Bronchial epithelial cell (primary cell): Measurements from ENCODE around the gene NOP14. TPM values are rescaled to one million over a fixed set of nuclear protein-coding genes. Genes with fewer than 3 reads are reported as not detected.

Source experiments
- DNase-seq: peaks from one replicate; pipeline ENCODE4 v3.0.0-alpha.2; 2010; ENCODE audit warnings: low read depth
- FAIRE-seq: peaks from 2 replicates; lab custom pipeline; 2011; peaks lifted over from hg19 to GRCh38; lab: Jason Lieb, UNC
- H3K27me3 ChIP-seq: 2 replicates; pipeline ENCODE4 v1.5.1; 2011; ENCODE audit warnings: low read length; ENCODE audit not compliant: control insufficient read depth, insufficient read depth
- H3K36me3 ChIP-seq: 2 replicates; pipeline ENCODE4 v1.5.1; 2011; ENCODE audit warnings: low read length; ENCODE audit not compliant: control insufficient read depth, insufficient read depth
- H3K4me3 ChIP-seq: 2 replicates; pipeline ENCODE4 v1.5.1; 2011; ENCODE audit warnings: mild to moderate bottlenecking, low read depth, low read length, control low read depth
- CTCF ChIP-seq: IDR thresholded peaks from 2 replicates; pipeline ENCODE4 v1.5.1; 2011; ENCODE audit warnings: mild to moderate bottlenecking, moderate library complexity, low read length, control low read depth, inconsistent platforms; ENCODE audit not compliant: insufficient read depth, severe bottlenecking
- total RNA-seq: library from RNA; depleted of rRNA; stranded (reverse); fragments of >200 nt; gene quantifications from 2 replicates; pipeline ENCODE4 v1.2.1, GENCODE V29; 2014

Gene NOP14
- total RNA-seq, 1 donor from 2014 or later: 31.1 TPM

GRCh38 chr4:2914256-2915126 is 48.7 kb downstream of the NOP14 start:
- FAIRE-seq: no peak
- no peak for TF ChIP-seq CTCF
- peaks cover 27% of the 10 kb centered on the region for H3K36me3 ChIP-seq

GRCh38 chr4:2913168-2913567 is 50.0 kb downstream of the NOP14 start:
- Histone ChIP-seq H3K4me3 (no peak overlapping the region), H3K36me3 (peaks cover 31% of the 10 kb centered on the region)
- peak; percentile 28 for FAIRE-seq

More at GRCh38 chr4:2914256-2915126, 48.7 kb downstream of the NOP14 start:
- no peak for DNase-seq
- Histone ChIP-seq H3K4me3 (no peak overlapping the region), H3K27me3 (no peaks in the 10 kb centered on the region)

GRCh38 chr4:2911868-2912267 is 51.3 kb downstream of the NOP14 start:
- Histone ChIP-seq H3K27me3 (no peaks in the 10 kb centered on the region), H3K4me3 (no peak overlapping the region), H3K36me3 (peaks cover 33% of the 10 kb centered on the region)
- FAIRE-seq: no peak
- no peak for DNase-seq
- no peak for TF ChIP-seq CTCF

More at GRCh38 chr4:2913168-2913567, 50.0 kb downstream of the NOP14 start:
- no peak for TF ChIP-seq CTCF
- no peak for DNase-seq
- H3K27me3 ChIP-seq: no peaks in the 10 kb centered on the region

DNA sequence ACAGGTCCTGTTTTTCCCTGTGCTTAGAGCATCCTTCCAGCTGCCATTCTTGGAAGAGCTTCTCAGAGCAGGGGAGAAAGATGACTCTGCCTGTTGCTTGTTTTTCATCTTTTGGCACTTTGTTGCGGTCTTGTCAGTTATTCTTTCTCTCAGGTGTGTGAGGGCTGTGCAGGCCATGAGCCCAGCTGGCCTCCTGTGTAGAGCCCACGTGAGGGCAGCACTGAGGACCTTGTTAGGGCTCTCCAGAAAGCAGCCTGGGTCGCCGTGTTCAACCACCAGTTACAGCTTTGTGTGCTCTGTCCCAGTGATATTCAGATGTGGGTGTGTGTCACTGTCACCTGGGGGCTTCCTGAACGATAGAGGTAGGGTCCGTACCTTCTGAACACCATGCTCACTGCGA is 52.8 kb downstream of the NOP14 start:
- Histone ChIP-seq H3K36me3 (peaks cover 32% of the 10 kb centered on the region), H3K27me3 (no peaks in the 10 kb centered on the region), H3K4me3 (no peak overlapping the region)
- DNase-seq (no peak), FAIRE-seq (peak; percentile 55)
- TF ChIP-seq CTCF: peak; percentile 12

DNA sequence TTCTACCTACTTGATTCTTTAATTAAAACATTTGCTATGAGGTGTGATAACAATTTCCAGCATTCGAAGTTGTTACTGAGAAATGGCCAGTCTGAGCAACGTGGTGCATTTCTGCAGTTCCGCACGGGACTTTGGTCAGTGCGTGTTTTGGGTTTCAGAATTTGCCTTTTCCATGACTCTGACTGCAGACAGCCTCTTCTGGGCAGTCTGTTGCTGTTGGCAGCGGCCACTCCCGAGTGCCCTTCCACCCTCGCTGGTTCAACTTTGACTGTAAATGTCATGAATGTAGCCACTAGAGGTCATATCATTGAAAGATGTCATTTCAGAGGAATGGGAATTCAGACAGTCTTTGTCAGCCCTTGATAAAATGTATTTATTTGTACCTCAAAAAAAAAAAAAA is 53.6 kb downstream of the NOP14 start:
- no peak for DNase-seq
- no peak for FAIRE-seq
- H3K27me3 ChIP-seq: no peaks in the 10 kb centered on the region
- no peak overlapping the region for H3K4me3 ChIP-seq
- no peak for TF ChIP-seq CTCF
- peaks cover 30% of the 10 kb centered on the region for H3K36me3 ChIP-seq
